Measurements from ENCODE around the gene CYP2B6.
"Not testable (repeated sequence)": the region's sequence is repeated elsewhere in the genome, so short reads cannot be mapped to it uniquely, and the experiment has no call there.

CYP2B6 gene

DNA sequence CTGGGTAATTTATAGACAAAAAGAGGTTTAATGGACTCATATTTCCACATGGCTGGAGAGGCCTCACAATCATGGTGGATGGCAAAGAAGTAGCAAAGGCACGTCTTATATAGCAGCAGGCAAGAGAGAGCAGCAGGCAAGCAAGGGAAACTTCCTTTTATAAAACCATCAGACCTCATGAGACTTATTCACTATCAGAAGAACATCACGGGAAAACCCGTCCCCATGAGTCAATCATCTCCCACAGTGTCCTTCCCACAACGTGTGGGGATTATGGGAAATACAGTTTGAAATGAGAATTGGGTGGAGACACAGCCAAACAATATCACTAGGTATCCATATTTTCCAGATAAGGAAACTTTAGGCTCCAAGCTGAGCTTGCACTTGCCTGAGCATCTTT, 9.5 kb upstream of the CYP2B6 start:
- no peak for DNase-seq

DNA sequence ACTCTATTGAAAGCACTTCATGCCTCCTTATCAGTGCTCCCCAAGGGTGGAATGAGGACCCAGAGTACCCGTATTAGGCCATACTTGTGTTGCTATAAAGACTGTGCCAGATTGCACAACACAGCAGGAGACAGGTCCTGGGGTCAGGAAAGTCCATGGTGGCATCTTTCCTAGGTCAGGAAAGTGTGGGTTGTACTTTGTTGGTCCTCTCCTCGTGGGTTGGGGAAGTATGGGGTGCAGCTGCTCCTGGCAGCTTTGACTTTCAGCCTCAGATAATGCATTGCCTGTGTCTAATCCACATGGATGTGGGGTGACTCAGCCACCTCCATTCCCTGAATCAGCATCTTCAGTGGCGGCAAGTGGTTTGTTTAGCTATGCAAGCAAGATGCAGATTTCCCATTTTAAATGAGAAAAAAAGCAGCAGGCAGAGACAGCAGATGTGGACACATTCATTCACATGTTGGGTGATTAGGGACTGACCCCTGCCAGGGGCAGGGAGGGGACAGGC, 8.4 kb upstream of the CYP2B6 start:
- no peak for DNase-seq

DNA sequence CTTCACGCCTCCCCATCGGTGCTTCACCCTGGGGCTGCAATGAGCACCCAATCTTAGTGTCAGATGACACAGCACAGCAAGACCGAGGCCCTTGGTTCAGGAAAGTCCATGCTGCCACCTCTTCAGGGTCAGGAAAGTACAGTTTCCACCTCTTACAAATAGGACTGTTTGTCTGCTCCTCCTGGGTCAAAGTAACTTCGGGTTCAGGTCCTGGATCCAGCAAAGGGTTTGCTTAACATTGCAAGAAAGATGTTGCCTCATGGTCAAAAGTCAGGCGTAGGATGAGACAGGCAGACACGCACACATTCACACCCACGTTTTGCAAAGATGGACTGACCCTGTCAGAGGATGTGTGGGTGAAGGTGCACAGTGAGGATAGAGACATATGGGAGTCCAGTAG, 1.6 kb upstream of the CYP2B6 start:
- no peak for DNase-seq

DNA sequence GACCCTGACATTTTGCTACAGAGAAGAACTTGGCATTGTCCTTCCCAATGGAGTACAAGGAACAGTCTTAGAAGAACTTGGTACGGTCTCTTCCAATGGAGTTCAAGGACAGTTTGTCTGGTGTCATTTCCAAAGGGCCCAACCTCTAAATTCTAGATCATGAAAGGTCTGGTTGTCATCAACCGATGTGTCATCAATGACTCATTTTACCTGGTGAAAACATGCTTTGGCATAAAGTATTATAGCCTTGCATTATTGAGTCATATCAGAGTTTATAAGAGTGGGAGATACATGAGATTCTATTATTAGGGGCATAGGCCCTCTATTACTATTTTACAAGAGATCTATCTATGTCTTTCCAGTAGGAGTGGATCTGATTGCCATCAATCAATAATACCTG, 4.3 kb downstream of the CYP2B6 start:
- DNase-seq = no peak

DNA sequence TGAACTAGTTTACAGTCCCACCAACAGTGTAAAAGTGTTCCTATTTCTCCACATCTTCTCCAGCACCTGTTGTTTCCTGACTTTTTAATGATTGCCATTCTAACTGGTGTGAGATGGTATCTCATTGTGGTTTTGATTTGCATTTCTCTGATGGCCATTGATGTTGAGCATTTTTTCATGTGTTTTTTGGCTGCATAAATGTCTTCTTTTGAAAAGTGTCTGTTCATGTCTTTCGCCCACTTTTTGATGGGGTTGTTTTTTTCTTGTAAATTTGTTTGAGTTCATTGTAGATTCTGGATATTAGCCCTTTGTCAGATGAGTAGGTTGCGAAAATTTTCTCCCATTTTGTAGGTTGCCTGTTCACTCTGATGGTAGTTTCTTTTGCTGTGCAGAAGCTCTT, 7.9 kb downstream of the CYP2B6 start:
- not testable (repeated sequence) for DNase-seq

DNA sequence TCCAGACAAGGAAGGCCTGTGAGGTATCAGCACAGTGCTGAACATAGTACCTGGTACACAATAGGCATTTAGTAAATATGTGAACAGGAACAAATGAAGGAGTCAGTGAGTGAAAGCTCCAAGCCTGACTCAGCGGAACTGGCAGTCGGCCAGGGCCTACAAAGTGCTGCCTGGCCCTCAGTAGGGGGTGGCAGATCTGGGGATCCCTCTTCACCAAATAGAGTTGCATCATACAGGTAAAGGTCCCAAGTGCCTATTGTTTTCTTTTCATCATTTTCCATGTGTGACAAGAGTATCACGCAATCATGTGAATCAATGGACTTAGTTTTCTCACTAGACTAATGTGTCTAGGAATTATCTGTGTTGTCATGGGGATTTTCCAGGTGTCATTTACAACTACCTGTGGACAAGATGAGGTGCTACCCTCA, 9.2 kb downstream of the CYP2B6 start:
- DNase-seq = peak; percentile 1

DNA sequence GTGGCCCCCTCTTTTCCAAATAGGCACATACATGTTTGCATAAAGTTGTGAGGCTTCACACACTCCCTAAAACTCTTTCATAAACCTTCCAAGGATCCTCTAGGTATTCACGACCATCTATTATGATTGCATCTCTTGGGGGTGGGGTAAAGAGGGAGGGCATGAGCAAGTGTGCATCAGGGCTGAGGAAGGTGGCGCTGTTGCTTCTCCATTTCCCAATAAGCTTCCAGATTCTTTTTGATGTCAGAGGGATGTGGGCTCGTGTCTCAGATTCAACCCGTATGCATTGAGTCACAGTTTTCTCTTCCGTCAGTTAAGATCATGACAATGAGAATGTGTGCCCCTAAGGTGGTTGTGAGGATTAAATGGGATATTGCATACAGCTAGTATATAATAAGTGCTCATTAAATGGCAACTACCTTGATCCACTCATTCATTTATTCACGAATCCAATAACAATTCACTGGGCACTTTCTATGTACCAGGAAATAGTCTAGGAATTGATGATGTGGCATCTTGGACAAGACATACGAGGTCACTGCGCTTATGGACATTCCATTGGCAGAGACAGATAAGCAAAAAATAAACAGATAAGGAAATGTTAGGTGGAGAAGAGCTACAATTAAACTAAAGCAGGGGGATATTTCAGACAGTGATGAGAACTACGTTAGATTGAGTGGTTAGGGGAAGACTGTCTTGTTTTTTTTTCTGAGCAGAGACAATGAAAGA, 10.3 kb downstream of the CYP2B6 start:
- DNase-seq = no peak

DNA sequence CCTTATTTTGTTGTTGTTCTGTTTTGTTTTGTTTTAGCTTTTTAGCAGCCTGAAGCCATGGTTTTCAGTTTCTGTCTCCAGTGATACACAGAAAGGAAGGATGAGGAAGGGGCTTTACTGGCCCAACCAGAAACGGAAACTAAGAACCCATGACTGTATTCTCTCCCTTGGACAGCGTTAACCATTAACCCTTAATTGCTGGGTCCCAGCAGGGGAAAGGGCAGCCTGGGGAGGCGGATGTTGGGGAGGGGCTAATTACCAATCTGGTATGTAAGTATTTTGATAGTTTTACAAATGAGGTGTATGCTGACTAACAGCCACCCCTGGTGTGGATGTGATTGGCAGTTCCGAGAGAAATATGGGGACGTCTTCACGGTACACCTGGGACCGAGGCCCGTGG, 12.6 kb downstream of the CYP2B6 start:
- not testable (repeated sequence) for DNase-seq

DNA sequence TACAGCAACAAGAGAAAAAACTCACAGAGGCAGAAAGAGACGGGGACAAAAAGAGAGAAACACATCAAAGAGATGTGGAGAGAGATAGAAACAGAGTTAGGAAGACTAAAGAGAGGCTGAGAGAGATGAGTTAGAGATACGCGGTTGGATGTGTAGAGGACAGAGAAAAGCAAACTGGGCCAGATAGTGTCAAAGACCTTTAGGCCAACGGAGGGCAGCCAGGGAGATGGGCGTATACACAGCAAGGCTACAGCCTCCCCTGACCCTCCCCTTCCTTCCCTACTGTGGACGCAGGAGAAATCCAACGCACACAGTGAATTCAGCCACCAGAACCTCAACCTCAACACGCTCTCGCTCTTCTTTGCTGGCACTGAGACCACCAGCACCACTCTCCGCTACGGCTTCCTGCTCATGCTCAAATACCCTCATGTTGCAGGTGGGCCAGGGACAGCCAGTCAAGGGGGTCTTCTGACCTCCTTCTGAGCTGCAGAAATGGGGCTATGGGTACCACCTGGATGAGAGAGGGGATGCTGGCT, 18.7 kb downstream of the CYP2B6 start:
- DNase-seq = no peak

DNA sequence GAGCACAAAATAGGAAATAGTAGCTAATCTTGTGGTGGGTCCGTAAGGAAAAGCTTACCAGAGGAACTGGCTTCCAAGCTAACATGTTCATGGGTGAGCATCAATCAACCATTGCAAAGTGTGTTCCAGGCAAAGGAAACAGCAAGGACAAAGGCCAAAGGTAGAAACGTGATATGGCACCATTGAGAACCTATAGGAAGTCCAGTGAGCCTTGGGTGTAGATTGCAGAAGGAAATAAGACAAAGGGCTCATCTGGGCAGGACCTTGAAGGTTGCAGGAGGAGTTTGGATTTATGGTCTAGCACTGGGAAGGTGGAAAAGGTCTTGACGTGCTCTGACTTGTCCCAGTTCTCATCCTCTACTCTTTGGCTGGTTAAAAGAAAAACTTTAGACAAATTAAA, 22.3 kb downstream of the CYP2B6 start:
- no peak for DNase-seq

DNA sequence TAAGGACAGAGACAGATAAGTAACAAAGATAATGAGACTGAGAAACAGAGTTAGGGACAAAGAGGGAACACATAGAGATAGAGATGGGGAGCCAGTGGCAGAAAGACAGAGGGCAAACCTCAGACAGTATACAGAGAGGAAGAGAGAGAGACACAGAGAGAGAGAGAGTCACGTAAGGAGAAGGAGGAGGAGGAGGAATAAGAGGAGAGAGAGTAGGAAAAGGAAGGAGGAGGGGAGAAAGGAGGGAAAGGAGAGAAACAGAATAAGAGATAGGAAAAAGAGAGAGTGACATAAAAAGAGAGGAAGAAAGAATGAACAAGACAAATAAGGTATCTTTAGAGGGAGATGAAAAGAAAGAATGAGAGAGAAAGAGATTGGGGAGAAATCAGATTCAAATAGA, 23.6 kb downstream of the CYP2B6 start:
- no peak for DNase-seq

DNA sequence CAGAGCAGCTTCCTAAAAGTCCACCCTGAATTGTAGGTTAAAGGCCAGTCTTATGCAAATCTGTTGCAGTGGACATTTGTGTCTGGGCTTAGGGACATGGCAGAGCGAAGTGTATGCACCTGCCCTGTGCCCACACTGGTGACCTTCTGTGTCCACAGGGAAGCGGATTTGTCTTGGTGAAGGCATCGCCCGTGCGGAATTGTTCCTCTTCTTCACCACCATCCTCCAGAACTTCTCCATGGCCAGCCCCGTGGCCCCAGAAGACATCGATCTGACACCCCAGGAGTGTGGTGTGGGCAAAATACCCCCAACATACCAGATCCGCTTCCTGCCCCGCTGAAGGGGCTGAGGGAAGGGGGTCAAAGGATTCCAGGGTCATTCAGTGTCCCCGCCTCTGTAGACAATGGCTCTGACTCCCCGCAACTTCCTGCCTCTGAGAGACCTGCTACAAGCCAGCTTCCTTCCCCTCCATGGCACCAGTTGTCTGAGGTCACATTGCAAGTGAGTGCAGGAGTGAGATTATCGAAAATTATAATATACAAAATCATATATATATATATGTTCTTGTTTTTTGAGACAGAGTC, 25.5 kb downstream of the CYP2B6 start:
- no peak for DNase-seq

DNA sequence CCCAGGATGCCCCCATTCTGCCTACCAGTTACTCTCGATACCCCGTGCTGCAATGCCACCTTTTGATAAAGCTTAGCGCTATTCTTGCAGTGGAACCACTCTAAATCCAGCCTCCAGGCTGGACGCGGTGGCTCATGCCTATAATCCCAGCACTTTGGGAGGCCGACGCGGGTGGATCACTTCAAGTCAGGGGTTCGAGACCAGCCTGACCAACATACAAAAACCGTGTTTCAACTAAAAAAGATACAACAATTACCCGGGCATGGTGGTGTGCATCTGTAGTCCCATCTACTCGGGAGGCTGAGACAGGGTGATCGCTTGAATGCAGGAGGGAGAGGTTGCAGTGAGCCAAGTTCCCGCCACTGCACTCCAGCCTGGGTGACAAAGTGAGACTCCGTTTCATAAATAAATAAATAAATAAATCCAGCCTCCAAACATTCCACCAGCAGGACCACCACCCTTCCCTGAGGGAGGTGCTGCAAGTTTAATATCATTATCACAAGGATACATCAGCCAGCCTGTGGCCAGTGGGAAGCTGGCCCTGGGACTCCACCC, 27.7 kb downstream of the CYP2B6 start:
- DNase-seq = no peak

DNA sequence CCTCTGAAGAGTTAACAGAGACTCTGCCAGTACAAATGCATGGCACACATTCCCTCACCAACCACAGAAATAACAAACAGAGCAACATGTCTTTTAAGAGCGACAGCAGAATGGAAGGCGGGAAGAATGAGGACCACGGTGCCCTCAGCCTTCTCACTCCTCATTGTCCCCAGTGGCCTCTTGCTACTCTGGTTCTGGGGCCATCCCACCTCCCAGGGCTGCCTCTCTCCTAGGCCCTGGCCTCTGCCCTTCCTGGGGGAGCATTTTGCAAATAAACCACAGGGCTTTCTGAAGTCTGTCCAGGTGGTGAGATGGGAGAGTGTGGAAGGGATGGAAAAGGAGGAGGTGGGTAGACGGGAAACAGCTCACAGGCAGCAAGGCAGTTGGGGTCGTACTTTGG, 28.3 kb downstream of the CYP2B6 start:
- DNase-seq = no peak

DNA sequence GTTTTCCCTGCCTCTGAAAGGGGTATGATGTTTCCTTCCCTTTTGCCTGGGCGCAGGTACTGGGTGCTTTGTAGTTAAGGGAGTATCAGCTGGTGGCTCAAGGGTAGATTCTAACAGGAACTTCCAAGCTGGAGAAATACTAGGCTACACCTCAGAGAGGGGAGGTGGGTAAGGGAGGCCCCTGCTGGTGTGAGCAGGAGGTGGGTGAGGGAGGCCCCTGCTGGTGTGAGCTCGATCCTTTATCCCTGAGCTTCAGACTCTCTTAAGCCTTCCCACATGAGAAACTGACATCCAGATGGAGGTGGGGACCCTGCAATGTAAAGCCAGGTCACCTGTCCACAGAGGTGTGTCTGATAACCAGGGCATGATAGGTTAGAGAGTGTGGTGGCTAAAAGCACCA, 32.1 kb downstream of the CYP2B6 start:
- no peak for DNase-seq

DNA sequence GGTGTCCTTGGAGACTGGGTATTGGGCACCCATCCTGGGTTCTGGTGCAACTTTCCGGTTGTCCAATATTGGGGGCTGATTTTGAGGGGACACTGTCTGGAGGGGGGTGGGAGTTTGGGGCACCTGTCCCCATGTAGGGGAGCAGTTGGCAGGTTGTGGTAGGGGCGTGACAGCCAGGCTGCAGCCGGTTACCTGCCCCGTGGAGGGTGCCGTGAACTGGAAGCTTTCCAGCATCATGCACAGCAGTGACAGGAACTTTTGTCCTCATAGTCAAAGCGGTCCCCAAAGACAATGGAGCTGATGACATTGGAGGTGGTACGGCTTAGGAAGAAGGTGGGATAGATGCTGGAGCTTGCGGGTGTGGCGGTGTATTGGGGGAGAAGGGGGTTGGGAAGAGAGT, 34.3 kb downstream of the CYP2B6 start:
- DNase-seq = no peak

DNA sequence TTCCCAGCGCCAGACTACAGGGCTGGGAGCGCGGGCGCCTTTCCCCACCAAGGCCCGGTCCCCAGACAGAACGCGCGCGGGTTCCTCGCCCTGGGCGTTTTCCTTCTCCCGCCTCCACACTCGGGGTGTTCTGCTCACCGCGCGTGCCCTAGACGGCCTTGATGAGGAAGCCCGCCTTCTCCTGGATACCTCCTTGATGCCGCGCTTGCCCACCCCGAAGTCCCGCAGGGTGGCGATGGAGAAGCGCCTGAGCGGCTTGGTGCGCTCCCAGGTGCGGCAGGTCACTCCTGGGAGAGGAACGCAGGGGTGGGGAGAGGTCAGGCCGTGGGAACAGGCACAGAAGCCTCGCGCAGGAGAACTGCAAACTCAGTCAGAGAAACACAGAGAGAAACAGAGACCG, 34.8 kb downstream of the CYP2B6 start:
- no peak for DNase-seq

DNA sequence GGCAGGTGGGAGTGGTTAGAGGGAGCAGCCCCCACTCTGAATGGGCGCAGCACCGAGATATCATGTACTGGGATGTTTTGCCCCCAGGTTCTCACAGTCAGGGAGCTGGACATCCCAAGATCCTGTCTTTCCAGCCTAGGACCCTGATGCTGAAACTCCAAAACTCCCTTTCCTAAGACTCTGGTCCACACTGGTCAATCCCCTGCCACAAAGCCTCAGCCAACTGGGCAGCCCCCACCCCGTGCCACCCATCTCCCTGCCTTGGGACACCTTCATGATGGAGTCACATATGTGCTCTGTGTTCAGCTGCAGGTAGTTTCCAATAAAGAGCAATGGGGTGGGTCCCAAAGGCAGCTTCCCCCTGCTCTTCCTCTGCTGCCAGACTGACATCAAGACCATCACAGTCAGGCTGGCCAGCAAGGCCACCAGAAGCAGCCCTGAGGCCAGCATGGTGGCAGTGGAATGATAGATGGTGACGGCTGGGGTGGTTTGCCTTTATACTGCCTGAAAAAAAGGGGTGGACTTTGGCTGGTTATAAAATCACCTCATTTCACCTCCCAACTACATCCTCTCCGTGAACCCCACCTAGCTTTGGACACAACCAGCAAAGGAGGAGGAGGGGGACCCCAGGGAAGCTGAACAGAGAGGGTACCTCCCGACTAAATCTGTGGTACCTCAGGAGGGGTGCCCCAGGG, 36.3 kb downstream of the CYP2B6 start:
- DNase-seq = no peak

DNA sequence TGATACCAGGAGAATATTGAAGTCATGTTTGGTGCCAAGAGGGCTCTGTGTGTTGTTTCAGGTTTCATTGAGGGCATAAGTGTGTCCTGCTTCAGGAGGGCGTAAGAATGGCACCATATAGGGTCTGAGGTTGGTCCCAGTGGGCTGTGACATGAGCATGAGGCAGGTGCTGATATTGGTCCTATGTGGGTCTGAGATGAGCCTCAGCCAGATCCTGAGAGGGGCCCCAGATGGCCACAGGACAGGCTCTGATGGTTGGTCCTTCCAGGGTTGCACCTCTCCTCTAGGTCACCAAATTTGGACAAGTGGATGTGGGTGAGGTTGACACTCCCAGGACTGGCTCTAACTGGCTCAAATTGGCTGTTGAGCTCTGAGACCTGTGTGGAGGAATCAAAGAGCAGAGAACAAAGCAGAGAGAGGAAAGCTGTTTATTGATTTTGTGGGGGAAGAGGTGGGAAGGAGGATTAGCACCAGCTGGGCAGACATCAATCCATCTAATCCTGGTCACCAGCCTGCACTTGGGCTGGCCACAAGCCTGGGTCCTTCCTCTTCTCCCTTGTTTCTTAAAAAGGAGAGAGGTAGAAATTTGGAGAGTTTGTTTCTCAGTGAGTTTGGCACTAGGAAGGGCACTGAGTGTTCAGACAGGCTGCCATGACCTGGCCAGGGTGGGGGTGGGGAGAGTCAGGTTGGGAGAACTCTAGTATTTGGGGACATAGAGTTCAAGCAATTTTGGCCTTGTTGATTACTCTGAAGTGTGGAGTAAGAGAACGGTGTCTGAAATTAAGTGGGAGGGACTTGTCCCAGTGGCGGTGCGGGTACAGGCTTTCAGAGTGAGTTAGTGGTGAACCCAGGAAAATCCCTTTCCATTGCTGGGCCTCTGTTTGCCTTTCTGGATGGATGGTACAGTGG, 38.7 kb downstream of the CYP2B6 start:
- DNase-seq = no peak

DNA sequence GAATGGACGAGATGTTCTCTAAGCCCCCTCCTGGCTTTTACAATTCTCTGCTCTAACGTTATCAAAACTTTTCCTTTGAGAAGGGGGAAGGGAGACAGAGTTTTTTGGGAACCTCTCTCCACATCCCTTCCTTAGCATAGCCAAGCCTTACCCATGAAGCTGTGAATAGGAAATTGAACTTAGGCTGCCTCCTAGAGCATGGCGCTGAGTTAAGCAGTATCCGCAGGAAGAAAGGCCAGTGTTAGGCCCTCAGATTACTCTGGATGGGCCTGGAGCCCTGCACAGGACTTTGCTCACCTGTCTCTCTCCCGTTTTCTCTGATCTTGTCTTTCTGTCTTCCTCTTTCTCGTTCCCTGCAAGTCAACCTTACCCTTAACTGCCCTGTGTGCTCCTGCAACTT, 39.6 kb downstream of the CYP2B6 start:
- no peak for DNase-seq

DNA sequence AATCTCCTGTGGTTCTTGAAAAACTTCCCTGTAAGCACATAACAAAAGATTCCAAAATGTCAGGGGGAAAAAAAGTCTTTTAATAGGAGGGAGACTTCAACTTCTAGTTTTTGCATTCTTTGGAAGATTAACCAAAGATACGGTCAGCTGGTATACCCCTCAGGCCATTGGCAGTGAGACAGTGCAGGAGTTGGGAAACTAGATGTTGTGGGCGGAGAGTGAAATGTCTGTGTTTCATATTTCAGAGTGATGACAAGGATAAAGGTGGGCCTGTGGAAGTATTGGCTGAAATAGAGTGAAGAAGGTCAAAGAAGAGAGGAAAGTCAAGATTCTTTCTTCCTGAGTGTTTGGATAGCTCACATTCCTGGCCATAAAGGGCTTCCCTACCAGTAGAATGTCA, 40.8 kb downstream of the CYP2B6 start:
- no peak for DNase-seq

DNA sequence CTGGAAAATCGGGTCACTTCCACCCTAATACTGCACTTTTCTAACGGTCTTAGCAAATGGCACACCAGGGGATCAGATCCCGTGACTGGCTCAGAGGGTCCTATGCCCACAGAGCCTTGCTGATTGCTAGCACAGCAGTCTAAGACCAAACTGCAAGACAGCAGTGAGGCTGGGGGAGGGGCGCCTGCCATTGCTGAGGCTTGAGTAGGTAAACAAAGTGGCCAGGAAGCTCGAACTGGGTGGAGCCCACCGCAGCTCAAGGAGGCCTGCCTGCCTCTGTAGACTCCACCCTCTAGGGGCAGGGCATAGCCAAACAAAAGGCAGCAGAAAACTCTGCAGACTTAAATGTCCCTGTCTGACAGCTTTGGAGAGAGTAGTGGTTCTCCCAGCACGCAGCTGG, 42.2 kb downstream of the CYP2B6 start:
- not testable (repeated sequence) for DNase-seq

DNA sequence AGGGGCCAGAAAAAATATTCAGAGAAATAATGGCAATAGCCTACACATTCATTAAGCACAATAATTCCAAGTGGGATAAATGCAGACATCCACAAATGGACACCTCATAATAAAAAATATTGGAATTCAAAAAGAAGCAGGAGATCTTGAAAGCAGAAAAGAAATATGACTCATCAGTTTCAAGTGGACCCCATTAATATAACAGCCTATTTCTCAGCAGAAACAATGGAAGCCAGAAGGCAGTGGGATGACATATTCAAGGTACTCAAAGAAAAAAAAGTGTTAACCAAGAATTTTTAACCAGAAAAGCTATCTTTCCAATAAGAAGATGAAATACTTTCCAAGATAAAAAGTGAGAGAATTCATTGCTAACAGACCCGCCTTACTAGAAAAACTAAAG, 48.7 kb downstream of the CYP2B6 start:
- DNase-seq = no peak

Data from DMS153 (cell line).